Body of pancreas (tissue), 4 donors: ENCODE results near the gene ABHD12.

Experiments used
- POLR2A ChIP-seq, 3 donors: fragments of 450-650 bp; IDR thresholded peaks; one replicate each; pipeline ENCODE4 v1.6.1; 2016; ENCODE audit warnings: antibody characterized with exemption in 3 of 3, mild to moderate bottlenecking in 2 of 3
- TF ChIP-seq, protein P1 (sequence below), 7 experiments: fragments of 450-650 bp in 4 of 7; fragments of 200-600 bp in 3 of 7; sonication (generic) in 3 of 7; IDR thresholded peaks; one replicate each; pipeline ENCODE4 v1.5.1; 2016 to 2019; ENCODE audit warnings: antibody characterized with exemption in 7 of 7

DNA sequence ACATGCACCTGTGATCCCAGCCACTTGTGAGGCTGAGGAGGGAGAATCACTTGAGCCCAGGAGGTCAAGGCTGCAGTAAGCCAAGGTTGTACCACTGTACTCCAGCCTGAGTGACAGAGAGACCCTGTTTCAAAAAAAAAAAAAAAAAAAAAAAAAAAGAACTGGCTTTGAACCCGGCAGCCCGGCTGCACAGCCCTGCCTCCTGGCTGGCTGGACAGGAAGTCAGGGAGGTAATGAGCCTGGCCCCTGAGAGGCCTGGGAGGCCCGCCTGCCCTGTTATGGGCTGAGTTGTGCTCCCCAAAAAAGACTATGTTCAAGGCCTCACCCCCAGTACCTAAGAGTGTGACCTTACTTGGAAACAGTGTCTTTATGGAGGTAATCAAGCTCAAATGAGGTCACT, 65.6 kb downstream of the ABHD12 start:
- TF ChIP-seq, protein P1, sequence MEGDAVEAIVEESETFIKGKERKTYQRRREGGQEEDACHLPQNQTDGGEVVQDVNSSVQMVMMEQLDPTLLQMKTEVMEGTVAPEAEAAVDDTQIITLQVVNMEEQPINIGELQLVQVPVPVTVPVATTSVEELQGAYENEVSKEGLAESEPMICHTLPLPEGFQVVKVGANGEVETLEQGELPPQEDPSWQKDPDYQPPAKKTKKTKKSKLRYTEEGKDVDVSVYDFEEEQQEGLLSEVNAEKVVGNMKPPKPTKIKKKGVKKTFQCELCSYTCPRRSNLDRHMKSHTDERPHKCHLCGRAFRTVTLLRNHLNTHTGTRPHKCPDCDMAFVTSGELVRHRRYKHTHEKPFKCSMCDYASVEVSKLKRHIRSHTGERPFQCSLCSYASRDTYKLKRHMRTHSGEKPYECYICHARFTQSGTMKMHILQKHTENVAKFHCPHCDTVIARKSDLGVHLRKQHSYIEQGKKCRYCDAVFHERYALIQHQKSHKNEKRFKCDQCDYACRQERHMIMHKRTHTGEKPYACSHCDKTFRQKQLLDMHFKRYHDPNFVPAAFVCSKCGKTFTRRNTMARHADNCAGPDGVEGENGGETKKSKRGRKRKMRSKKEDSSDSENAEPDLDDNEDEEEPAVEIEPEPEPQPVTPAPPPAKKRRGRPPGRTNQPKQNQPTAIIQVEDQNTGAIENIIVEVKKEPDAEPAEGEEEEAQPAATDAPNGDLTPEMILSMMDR (IDR thresholded peaks at IDR 0.05) = no peak
- no peak for TF ChIP-seq POLR2A (IDR thresholded peaks at IDR 0.05)
